ENCODE data around the gene UMOD.

GRCh38 chr16:20395946-20396345 lies 43.4 kb upstream of the UMOD start:
- TF ChIP-seq EGR1 (IDR thresholded peaks at IDR 0.05): no peak
- TF ChIP-seq FOXM1 (IDR thresholded peaks at IDR 0.05; ENCODE audit: borderline replicate concordance, low read depth): no peak
- no peak for TF ChIP-seq EP300 (IDR thresholded peaks at IDR 0.05; ENCODE audit: borderline replicate concordance)
- no peak for TF ChIP-seq REST (IDR thresholded peaks at IDR 0.05; ENCODE audit: low read depth)

All from Ishikawa (cell line).